NCI-H69 (cell line): ENCODE results near the gene CELF2.

Source experiments
- DNase-seq: peaks from one replicate; lab custom pipeline; 2025; lab: John Stamatoyannopoulos, UW

The CELF2 gene

DNA sequence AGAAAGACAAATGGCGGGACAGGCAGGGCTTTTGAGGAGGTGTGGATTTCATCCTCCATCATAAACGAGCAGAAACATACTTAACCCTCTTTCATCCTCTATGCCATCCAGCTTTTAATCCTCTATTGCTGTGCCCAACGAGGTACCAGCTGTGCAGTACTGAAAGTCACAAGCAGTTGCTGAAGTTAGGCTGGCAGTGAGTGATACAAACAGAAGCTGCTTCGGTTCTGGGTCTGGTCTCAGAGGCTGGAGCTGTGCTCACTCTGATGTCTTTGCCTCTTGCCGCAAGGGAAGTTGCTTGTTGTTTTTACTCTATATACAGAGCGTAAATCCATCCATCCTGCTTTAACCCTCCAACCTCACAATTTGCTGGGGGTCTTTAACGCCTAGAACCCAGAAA, 235.2 kb downstream of the CELF2 start:
- DNase-seq = no peak

DNA sequence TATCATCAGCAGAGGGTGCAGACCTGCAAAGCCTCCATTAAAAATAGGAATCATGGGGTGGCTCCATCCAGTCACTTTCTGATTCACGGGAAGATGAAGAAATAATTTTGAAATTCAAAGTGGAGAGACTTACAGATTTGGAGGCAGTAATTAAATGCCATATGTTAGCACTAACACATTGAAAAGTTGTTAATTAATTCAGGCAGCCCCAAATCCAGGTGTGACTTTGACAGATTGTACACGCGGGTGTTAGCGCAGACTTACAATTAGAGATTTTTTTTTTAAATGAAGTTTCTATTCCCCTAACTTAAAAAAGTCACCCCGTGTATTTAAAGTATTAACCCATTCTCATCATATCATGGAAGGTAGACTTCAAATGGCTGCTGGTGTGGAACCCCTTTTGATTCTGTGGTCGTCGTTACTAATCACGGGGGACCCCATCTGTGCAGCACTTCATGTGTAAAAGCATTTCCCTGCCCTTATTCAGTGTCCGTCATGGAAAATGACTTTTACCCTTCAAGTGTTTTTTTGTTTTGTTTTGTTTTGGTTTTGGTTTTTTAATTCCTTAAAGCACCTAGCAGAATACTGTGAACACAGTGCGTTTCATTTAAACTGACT, 235.8 kb downstream of the CELF2 start:
- no peak for DNase-seq

DNA sequence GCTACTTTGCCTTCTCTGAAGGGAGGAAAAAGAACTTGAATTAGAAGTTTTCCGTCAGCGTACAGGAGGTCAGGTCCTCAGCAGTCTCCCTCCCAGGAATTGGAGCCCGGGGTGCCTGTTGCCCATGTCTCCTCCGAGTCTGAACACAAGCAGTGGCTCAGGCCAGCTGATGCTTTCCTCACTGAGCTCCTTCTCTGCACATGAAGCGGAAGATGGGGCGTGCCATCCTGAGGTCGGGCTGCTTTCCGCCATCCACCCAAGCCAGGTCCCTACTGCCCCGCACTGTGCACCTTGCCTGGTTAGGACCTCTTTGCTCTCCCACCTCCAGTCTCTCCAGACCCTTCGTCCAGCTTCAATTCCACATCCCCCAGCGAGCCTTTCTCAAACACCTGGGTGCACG, 237.5 kb downstream of the CELF2 start:
- no peak for DNase-seq

DNA sequence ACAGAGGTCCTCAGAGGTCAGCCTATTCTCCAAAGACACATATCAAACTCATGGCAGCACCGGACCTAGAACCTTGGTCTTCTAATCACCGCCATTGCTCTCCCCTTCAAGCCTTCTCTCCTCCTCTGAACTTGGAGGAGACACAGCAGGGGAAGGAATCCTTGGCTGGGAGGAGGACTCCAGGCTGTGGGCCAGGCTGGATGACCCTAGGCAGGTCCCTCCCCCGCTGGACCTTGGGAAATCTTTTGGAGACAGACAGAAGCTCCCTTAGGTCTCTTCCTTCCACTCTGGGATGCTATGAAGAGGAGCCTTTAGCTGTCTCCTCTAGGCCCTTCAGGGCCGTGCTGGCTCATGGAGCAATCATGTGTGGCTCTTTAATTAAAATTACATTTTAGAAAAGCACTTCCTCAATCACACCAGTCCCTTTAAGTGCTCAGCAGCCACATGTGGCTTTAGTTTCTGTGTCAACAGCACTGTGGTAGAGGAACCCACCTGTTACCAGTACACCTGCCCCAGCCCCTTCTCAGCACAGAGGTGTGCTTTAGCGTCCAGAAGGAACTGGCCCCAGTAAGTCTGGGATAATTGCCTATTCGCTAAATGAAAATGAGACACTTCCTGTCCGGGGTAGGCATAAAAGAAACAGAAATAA, 238.2 kb downstream of the CELF2 start:
- DNase-seq = peak; percentile 41

DNA sequence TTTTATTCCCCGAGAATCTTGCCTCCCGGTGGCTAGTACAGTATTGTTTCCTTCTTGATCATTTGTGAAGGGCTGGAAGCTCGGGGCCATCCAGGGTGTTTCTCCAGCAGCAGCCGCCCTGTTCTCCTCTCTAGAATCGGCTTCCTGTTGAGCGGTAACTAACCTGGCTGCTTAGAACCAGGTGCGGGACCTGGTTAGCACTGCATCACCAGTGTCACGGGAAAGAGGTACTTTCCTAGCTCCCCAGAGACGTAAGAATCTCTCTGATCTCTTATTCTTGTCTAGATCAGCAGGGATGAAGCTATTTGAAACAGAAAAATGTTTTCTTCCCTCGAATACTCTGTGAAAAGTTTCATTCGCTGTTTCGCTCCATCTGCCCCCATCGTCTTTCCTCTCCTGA, 239.2 kb downstream of the CELF2 start:
- DNase-seq = no peak

DNA sequence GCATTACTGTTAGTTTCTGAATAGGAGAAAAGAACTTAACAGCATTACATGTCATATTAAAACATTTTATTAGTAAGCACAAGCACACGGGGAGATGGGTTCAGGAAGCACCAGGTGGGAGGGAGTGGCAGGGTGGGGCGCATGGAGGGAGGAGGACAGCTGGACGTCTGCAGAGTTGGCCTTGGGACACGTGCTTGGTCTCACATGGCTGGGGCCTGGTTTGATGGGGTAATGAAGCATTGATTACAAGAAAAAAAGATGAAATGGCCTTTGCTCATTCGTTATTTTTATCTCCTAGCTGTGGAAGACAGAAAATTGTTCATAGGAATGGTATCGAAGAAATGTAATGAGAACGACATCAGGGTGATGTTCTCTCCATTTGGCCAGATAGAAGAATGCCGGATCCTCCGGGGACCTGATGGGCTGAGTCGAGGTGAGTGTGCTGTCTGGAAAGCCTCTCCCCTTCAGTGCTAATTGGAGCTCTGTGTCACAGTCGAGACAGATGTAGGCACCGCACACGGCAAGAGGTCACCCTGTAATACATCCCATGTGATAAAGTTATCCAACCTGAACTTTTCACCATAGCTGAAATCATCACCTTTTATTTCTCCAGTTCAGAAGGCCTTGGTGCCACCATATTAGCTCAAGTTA, 239.9 kb downstream of the CELF2 start:
- no peak for DNase-seq

DNA sequence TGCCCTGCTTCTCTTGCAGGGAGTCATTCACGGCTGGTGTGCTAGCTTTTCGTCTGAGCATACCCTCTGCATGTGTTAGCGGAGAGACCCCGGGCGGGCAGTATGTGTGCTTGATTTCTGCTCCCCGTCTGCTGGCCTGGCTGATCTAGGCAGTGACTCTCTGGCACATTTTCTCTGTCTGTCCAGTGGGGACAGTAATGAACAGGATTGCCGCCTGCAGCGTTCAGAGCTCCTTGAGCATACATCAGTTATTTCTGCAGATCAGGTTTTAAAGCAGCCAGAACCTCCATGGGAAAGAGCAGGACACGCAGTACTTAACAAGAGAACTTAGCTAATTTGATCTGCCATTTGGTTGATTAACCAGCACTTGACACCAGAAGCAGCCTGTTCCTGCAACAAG, 242.5 kb downstream of the CELF2 start:
- no peak for DNase-seq

DNA sequence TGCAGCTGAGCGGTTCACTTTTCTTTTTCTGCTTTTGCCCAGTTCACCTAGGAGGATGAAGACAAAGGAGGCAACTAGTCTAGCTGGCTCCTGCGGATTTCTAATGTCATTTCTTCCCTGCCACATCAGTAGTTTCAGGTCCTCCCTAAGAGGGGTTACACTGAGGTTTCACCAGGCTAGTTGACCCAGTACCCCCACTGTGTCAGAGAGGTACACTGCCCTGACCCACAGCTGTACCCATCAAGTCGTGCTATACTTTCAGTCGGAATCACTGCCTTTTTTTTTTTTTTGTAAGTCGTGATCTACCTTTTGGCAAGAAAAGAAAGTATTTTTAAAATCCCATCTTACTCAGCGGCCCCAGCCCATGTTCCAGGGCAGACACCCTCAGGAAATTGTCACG, 243.5 kb downstream of the CELF2 start:
- no peak for DNase-seq

DNA sequence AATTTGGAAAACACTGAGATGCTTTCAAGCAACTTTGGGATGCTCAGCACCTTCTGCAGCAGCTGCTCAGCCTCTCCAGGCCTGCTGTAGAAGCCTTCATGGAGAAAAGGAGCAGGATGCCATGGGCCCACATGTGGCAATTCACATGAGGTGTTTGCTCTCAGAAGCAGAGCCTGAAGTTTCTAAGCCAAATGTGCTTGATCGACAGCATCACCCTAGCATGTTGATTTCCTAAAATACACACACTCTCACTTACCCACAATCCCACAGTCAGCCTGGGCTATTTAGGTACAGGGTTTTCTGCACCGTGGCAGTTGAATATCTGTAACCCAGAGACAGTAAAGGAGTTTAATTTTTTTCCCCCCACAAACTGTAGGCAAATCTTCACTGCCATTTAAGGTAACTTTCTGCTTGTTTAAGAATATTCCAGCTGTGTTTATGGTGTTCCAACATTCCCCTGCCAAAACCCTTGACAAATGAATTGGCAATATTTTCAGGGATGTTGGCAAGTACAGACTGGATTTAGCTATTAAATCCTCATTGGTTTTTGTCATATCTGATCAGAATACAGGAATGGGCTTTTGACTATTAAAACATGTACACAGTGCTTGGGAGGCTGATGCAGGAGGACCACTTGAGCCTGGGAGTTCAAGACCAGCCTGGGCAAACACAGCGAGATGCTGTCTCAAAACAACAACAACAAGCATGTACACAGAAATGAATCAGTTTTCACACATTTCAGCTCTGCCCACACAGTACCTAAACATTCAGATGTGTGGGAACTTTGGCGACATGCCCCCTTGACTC, 244.2 kb downstream of the CELF2 start:
- no peak for DNase-seq

DNA sequence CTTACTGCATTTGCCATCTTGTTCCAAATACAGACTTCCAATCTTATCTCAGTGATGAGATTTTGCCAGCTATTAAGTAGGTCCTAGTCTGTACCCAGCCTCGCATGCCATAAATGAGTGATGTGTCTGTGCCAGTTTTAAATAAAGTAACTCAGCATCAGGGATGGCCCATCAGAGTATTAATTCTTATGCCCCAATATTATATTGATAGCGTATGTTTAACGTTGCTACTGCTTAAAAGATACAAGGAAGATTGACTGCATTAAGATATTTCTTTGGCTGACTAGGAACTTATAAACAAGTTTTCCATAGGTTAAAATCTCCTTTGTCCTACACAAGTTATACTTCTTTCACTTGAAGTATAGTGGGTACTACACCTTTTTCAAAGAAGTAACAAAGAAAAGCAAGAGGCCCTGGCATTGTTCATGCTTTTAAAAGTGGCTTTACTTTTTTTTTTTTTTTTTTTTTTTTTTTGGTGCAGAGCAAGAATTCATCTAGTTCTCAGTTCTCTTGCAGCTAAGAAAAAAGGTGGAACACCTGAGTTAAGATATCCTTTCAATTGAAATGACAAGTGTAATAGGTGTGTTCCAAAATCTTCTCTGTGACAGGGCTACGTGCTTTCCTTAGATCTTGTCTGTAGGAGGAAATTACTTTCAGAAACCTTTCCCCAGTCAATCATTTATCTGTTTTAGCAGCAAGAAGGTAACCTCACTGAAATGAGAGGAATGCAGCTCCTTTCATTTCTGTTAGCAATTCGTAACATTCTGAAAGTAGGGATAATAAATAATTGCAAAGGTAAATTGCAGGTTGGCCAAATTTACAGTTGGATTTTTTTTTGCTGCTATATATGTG, 245.0 kb downstream of the CELF2 start:
- DNase-seq = no peak

DNA sequence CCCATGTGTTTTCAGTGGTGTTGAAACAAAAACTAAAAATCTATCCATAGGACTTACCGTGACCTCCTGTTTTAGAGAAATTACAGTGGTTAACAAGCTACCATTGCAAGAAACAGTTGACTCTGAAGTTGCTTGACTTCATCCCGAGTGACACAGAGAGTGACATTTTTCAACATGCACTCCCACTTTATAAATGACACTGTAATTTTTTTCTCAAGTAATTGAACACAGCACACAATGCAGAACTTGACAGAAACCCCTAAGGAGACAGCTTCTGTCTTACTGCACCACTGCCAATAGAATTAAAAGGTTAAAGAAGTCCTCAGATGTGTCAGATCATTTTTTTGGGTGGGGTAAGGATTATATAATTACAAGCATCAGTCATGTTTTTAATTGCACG, 246.1 kb downstream of the CELF2 start:
- no peak for DNase-seq

DNA sequence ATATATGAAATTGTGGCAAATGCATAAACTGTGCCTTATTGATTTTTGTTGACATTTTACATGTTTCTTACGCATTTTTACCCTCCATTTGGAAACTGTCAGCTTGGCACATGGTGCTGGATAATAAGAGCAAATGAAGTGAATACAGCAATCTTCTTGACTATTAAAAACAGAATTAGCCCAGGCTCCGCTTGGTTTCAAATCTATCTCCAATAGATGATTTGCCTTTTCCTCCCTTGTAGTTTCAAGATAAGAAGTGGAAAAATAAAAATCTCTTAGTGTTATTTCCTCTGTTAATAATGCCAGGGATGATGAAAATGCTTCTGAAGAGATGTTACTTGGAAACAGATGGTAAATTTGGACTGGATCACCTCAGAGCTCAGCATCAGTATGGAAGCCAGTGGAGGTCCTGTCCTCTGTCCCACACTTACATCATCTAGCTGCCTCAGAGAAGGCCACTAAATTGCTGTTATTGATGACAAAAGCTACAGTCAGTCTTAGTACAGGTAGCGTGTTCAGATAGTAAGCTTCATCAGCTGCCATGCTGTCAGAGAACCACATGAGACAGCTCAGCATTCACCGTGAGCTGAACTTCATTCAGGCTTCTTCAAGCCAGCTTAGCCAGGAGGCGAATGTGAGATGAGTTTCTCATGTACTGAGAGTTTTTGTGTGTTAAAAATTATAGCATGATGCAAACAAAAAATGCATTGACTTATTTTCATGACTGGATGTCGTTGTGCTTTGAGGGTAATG, 246.8 kb downstream of the CELF2 start:
- DNase-seq = no peak

DNA sequence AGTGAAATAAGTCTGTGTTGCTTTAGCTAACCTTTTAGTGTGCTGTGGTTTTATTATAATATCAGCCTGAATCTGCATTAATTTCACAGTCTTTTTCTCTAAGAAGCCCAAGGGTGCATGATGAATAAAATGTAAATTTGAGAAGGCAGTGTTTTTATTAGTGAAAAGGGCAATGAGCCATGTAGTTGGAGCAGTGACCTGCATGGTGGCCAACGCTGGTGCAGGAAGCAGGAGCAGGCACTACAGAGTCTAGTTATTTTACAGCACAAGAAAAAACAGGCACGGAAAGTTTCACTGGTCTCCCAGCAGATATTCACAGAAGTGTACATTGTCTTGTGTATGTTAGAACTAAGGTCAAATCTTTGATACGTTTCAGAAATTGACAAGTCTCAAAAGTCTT, 247.8 kb downstream of the CELF2 start:
- no peak for DNase-seq

DNA sequence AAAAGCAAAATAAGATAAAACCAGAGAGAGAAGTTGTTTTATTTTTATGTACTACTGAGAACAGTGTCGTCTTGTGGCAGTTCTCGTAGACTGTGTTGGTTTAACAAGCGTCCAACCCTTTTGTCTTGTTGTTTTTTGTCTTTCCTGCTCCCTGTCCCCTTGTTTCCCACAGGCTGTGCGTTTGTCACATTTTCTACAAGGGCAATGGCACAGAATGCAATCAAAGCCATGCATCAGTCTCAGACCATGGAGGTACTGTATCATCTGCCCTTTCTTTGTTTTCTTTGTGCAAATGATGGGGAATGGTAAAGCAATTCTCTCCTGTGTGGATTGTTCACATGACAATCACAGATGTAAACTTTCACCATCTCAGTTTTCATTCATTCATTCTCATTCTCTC, 248.8 kb downstream of the CELF2 start:
- DNase-seq = no peak

DNA sequence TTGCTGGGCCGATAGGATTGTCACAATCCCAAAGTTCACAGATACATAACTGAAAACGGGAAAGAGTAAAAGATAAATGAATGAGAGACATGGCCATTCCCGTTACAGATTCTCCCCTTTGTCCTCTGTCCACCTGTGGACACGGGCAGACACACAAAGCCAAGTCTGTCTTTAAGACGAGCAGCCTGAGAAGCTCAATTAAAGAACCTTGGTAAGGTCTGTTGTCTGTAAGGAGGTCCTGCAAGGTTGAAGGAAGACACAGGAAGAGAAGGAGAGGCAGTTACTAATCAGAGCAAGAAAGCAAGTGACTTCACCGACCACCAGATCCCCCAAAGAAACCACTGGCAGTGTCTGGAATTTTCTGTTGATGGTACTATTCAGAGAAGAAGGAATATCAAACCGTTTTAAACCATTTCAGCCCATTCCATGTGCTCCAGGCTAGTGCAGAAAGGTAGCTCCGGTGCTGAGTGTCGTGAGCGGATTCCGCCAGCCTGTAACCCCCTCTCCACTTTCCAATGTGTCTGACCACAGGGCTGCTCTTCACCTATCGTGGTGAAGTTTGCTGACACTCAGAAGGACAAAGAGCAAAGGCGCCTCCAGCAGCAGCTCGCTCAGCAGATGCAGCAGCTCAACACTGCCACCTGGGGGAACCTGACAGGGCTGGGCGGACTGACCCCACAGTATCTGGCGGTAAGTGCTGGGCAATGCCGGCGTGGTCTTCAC, 252.6 kb downstream of the CELF2 start:
- DNase-seq = peak; percentile 4

DNA sequence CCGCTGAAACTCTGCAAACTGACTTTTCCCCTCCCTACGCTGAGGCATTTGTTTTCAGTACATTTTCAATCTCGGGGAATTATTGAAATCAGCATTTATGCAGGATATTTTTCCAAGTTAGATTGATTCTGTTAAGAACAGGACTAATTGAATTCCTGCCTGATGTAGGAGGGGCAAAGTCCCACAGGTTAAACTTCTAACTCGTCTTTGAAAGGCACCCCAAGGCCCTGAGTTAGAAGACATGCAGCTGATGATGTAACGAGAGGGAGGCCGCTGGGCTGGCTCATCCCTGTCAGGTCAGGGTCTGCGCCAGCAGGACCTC, 253.1 kb downstream of the CELF2 start:
- DNase-seq = no peak

DNA sequence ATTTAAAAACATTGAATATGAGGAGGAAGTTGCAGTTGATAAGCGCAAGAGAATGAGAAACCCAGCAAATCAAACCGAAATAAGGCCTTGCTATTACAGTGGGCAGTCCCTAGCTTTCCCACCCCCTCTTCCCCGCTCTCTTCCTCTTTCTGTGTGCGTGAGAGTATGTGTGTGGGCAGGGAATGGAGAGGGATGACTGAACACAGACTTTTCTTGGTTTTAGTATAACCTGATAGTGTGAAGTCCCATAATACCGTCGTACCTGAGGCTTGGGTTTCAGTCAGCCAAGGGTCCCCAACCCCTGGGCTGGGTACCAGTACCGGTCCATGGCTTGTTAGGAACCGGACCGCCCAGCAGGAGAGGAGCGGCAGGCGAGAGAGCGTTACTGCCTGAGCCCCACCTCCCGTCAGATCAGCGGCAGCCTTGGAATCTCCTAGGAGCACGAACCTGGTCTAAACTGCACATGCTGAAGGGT, 255.3 kb downstream of the CELF2 start:
- DNase-seq = no peak

DNA sequence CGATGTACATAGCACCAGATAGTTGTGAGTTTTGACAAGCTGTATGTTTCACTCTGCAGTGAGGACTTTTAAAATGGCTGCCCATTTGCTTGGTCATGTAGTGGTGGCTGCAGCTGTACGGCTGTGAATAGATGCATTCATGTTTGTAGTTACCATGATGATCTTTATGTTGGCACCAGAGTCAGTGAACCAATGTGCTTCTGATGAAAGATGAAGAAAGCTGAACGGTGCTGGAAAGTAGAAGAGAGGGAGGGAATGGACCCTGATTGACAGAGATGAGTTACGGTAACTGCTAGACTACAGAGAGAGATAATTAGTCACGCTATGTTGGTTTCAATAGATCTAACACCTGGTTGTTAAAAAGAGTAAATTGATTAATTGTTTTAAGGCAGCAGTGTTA, 256.8 kb downstream of the CELF2 start:
- no peak for DNase-seq

DNA sequence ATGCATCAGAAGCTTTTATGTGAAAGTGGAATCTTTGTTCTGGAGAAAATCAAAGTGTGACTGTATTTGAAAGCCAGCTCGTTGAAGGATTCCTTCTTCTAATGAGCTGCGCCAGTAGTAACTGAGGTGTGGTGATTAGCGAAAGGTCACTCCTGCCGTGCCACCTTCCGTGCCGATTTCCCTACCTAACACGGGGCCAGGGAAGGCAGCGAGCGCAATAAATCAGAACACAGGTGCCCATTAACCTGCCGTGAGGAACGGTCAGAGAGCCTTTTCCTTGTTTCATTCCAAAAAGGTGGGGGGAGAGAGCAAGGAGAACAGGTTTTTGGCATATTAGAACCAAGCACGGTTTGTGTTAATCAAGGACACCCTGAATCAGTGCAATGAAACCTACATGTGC, 258.0 kb downstream of the CELF2 start:
- DNase-seq = peak; percentile 28

DNA sequence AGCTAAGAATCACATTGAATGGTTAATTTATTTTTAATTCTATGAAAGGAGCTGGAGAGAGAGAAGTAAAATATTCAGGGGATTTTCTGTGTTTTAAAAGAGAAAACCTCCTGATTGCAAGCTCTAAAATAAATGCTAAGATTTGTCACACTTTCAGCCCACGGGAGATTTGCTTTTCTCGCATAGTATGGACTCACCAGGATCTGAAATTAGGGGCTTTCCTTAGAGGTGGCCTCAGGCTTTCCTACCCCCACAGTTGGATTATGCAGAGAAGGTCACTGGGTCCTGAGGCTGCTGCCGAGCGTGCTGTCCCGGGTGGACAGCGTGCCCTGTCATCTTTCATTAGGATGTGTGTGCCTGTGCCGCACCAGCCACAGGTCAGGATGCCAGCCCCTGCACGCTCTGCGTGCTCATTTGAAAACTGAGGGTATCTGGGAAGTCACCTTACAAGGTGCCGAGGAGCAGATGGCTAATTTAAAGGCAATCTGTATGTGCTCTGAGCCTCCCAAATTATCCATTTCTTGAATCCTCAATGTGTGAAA, 258.8 kb downstream of the CELF2 start:
- DNase-seq = no peak
